HG02852 (cell line): ENCODE data around the gene OBP2A.
"Not testable (repeated sequence)": the region's sequence is repeated elsewhere in the genome, so short reads cannot be mapped to it uniquely, and the experiment has no call there.

Experiments
- ATAC-seq: cut with Tn5 transposase; IDR thresholded peaks from one replicate; pipeline ENCODE4 v1.9.1; 2021; ENCODE audit warnings: mild to moderate bottlenecking, moderate library complexity; ENCODE audit not compliant: unreplicated experiment

OBP2A gene

DNA sequence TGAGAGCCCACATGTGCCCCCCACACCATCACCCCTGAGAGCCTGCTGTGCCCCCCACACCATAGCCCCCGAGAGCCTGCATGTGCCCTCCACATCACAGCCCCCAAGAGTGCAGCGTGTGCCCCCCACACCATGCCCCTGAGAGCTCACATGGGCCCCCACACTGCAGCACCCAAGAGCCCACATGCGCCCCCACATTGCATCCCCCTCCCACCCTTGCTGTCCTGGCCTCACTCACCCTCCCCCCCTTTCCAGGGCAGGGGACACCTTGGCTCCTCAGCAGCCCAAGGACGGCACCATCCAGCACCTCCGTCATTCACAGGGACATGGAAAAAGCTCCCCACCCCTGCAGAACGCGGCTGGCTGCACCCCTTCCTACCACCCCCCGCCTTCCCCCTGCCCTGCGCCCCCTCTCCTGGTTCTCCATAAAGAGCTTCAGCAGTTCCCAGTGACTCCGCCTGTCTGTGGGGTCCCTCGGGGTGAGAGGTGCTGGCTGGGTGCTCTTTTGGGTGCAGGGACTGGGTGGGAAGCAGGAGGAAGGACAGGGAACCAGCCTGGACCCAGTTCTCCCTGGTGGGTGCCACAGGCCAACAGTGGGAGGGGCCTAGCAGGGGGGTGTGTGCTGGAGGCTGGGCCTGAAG, 19.7 kb upstream of the OBP2A start:
- ATAC-seq = no peak

GRCh38 chr9:135526730-135527571, 19.0 kb upstream of the OBP2A start:
- no peak for ATAC-seq

GRCh38 chr9:135528842-135529435, 17.0 kb upstream of the OBP2A start:
- not testable (repeated sequence) for ATAC-seq

DNA sequence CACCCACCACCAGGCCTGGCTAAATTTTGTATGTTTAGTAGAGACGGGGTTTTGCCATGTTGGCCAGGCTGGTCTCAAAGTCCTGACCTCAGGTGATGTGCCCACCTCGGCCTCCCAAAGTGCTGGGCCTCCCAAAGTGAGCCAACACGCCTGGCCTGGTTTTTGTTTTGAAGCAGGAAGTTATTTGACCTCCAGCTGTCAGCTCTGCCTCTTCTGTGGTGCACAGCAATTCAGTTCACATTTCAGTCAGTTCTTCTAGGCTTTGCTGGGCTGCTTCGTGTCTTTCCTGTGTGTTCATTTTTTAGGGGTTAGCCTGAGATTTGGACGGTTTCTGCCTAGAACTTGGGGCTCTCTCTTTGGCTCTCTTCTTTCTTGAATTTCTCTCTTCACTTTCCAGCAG, 15.8 kb upstream of the OBP2A start:
- no peak for ATAC-seq

GRCh38 chr9:135531096-135531495, 14.8 kb upstream of the OBP2A start:
- ATAC-seq = no peak

GRCh38 chr9:135533113-135533512, 12.8 kb upstream of the OBP2A start:
- ATAC-seq = no peak

DNA sequence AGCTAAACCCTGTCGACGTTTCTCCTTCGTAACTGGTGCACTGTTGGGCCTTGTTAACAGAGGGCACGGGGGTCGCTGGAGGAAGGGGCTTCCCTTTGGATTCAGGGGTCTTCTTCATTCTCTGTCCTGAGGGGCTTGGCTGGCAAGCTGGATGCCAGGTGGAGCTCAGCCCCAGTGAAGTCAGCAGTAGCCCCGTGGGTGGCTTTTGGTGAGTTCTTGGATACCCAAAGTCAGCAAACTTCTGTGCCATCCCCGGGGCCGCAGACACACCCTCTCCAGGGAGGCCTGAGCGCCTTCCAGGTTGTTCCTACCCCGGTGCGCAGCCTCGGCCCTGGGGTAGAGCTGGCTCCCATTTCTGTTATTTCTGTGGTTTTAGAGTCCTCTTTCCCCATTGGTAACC, 12.3 kb upstream of the OBP2A start:
- ATAC-seq = no peak

- not testable (repeated sequence) for ATAC-seq
Measured at GRCh38 chr9:135534192-135534711, 11.7 kb upstream of the OBP2A start.

DNA sequence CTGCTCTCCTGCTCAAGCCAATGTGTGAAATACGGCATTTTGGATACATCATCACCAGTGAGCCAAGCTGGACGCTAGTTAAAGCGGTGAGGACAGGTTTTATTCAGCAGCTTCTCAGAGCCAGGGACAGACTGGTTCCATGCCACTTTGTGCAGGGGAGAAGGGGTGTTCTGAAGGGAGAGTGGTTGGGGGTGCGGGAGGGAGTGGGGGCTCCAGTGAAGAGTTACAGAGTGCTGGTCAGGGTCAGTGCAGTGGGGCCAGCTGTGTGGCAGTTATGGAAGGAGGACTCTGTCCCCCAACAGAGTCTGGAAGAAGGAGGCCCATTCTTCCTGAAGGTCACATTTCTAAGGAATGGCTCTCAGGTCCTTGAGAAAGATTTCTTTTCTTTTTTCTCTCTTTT, 11.1 kb upstream of the OBP2A start:
- ATAC-seq = not testable (repeated sequence)

DNA sequence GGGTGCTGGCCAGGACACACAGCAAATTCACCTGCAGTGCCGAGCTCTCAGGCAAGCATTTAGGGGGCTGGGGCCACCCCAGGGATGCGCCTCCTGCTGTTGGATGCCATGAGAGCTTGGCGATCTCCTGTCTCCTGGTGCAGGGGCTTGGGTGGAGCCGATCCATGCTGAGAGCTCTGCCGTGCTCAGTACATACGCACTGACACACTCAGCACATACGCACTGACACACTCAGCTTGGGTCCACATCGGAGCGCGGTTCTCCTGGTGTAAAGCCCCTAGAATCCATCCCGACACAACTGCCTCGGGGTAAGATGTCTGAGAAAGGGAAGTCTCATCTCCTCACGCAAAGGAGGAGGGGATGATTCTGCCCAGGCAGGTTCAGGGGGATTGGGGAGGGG, 10.3 kb upstream of the OBP2A start:
- ATAC-seq = not testable (repeated sequence)

DNA sequence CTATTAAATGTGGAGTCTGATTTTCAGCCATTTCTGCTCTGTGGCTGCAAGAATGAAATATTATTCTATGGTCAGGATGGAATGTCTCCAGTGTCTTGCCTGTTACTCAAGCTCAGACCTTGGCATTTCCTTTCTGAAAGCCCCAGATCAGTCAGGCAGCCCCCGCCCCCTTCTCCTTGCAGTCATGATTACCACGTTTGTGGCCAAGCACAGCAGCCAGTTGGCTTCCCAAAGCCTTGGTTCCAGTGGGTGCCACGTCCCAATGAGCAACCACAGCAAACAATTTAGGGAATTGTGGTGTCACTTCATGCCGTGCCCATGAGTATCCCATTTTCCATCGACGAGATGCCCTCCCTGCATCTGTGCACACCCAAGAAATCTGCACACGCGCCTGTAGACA, 9.7 kb upstream of the OBP2A start:
- ATAC-seq = no peak

DNA sequence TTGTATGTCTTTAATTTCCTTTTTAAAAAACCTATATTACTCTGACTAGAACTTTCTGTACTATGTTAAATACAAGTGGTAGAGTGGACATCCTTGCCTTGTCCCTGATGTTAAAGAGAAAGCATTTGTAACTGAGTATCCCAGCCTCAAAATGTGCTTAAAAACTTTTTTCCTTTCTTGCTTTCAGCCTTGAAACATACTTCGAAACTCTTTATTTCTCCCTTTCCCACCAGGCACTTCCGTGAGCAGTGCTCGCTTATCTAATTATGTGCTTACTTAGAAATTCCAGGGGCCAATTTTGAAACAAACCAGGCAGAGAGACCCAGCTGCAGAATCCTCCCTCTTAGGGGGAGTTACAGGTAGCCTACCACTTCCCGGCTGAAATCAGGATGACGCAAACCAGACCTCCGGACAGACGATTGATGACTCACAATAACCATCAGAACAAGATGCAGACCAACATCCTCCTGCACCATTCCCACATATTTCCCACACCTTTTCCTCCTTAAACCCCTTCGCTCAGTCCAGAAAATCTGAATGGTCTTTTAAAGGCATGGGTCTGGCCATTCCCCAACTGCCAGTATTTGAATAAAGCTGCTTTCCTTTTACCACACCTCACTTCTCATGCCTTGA, 2.5 kb upstream of the OBP2A start:
- not testable (repeated sequence) for ATAC-seq

GRCh38 chr9:135544981-135545635, 818 bp upstream of the OBP2A start:
- ATAC-seq = no peak

- ATAC-seq = not testable (repeated sequence)
Measured at GRCh38 chr9:135546792-135547617, 1.1 kb downstream of the OBP2A start.

DNA sequence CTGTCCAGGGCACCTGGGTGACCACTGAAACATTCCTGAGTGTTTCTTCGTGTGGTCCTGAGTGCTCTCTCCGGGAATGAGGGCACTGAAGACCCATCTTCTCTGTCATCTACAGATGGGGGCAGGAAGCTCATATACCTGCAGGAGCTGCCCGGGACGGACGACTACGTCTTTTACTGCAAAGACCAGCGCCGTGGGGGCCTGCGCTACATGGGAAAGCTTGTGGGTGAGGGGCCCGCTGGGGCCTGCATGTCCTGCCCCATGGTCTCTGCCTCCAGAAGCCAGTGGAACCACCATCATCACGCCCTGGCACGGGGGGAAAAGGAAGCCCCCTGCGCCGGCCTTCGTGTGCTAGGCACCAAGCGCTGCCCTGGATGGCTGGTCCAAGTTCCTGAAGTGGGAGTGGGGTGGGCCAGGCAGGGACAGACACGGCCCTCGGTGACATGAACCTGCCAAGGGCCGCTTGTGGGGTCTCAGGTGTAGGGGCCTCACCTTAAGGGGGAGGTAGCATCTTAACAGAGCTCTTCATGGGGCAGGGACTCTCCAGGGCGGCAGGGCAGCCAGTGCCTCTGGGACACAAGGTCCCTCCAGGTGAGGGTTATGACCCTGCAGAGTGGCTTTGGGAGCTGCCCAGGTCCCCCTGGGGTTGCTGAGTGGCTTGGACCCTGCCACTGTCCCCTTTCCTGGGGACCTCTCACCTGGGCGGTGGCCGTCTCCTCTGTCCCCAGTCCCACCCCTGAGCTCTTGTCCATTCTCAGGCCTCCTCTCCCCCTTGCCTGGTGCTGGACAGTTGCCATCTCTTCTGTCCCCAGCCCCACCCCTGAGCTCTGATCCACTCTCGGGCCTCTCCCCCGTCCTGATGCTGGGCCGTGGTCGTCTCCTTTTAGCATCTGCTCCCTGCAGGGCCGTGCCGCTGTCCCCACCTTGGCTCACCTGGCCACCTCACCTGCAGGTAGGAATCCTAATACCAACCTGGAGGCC, 2.1 kb downstream of the OBP2A start:
- no peak for ATAC-seq

DNA sequence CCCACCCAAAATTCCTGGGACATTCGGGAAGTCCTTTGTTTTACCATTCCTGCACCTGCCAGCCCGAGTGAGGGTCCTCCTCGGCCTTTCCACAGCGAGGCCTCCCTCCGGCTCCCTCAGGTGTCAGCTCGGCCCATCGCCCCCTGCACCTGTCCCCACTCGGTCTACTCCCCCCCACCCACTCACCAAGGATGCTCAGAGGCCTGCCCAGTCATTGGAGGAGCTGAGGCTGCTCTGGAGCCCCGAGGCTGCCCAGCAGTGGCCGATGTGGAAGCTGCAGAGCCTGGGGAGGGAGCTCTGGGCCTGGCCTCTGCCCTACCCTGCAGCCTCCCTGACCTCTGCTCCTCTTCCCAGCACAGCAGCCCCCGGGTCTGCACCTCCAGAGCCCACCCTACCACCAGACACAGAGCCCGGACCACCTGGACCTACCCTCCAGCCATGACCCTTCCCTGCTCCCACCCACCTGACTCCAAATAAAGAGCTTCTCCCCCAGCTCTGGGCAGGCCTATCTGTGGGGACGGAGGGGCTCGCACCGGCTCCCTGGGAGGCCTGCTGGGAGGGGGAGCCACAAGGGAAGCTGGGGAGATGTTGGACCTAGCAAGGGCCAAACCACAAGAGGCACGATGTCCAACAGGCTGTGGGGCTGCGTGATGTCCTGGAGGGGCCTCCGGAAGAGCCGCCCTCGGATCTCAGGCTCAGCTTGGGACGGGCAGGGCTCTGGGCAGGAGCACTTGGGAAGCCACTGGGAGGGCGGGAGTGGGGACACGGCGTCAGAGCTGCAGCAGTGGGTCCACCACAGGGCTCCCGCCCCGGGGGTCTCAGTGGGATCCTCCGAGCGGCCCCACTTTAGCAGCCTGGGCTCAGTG, 3.8 kb downstream of the OBP2A start:
- ATAC-seq = not testable (repeated sequence)

GRCh38 chr9:135550344-135550918, 4.5 kb downstream of the OBP2A start:
- no peak for ATAC-seq
